GM12865 (cell line): ENCODE measurements around the gene TBC1D14.

Experiments
- DNase-seq: peaks from one replicate; pipeline ENCODE4 v3.0.0; 2010; ENCODE audit warnings: low read depth
- H3K4me3 ChIP-seq: 2 replicates; pipeline ENCODE4 v1.5.1; 2011; ENCODE audit warnings: mild to moderate bottlenecking, low read depth, low read length, control low read depth
- CTCF ChIP-seq: IDR thresholded peaks from 2 replicates; pipeline ENCODE4 v1.5.1; 2011; ENCODE audit warnings: low read length, control low read depth, low read depth, inconsistent platforms; ENCODE audit not compliant: insufficient read depth; ENCODE audit errors: missing control alignments

TBC1D14 gene

GRCh38 chr4:6962211-6963041, 52.8 kb downstream of the TBC1D14 start:
- no peak overlapping the region for H3K4me3 ChIP-seq
- TF ChIP-seq CTCF, result no peak
- DNase-seq, result no peak

DNA sequence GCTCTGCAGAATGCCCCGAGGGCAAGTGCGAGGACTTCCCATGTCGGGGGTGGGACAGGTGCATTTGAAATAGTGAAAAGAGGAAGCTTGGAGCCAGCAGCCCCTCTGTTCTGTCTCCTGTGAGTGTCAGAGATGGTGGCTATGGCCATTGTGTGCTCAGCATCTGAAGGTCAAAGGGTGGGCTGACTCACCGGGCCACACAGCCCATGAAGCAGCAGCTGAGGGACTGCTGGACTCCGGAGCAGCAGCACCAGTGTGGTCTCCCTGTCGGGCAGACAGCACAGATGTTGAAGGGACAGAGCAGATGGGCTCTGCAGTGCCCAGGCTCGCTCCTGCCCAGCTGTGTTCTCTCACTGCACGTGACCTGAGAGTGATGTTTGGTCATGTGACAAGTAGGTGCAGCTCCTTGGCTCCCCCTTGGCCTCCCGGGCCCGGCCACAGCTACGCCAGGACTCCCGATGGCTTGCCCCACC, 53.5 kb downstream of the TBC1D14 start:
- DNase-seq, result no peak
- H3K4me3 ChIP-seq, result no peak overlapping the region
- TF ChIP-seq CTCF, result no peak

DNA sequence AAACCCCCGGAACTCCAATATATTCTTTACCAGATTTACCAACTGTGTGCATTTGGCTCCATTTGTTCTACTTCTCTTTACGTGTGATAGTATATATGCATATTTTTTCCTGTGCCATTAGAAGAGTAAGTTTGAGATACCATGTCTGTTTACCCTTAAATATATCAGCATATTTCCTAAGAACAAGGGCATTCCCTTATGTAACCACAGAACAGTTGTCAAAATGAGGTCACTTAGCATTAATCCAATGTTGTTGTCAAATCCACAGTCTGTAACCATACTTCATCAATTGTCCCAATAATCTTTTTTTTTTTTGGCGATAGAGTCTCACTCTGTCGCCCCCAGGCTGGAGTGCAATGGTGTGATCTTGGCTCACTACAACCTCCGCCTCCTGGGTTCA, 55.2 kb downstream of the TBC1D14 start:
- no peak for DNase-seq
- peak overlapping the region; percentile 42; the same call in 1 of the 2 replicates for H3K4me3 ChIP-seq
- TF ChIP-seq CTCF, result no peak

- no peak overlapping the region for H3K4me3 ChIP-seq
- no peak for TF ChIP-seq CTCF
- no peak for DNase-seq
Measured at GRCh38 chr4:6965329-6965728, 55.7 kb downstream of the TBC1D14 start.

GRCh38 chr4:6967846-6968340, 58.3 kb downstream of the TBC1D14 start:
- DNase-seq, result no peak
- no peak overlapping the region for H3K4me3 ChIP-seq
- TF ChIP-seq CTCF, result no peak

DNA sequence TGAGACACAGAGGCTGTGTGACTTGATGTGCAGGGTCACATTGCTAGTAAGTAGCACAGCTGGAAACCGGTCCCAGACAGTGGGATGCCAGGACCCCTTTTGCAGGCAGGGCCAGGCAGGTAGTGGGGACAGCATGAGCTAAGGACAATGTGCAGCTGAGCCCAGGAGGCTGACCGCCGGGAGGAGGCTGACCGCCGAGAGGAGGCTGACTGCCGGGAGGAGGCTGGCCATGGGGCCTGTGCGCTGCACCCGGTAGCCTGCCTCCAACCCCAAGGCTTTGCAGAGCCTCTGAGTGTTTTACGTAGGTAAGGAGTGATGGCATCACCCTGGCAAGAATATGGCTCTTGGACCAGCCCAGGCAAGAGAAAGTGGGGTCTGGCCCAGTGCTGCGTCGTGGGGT, 58.9 kb downstream of the TBC1D14 start:
- TF ChIP-seq CTCF, result no peak
- no peak for DNase-seq
- no peak overlapping the region for H3K4me3 ChIP-seq
